AG09309 (cell line): ENCODE data around the gene SCN1A.

Experiments
- DNase-seq: peaks from one replicate; pipeline ENCODE4 v3.0.0-alpha.2; 2010; ENCODE audit warnings: low read depth
- H3K4me3 ChIP-seq: 2 replicates; pipeline ENCODE4 v1.5.1; 2011; ENCODE audit warnings: mild to moderate bottlenecking, low read depth, low read length, moderate library complexity; ENCODE audit not compliant: control insufficient read depth
- TF ChIP-seq, protein P1 (sequence below): IDR thresholded peaks from 2 replicates; pipeline ENCODE4 v1.5.1; 2011; ENCODE audit warnings: mild to moderate bottlenecking, low read depth, low read length, inconsistent platforms; ENCODE audit not compliant: insufficient read depth, control insufficient read depth; ENCODE audit errors: missing control alignments

The SCN1A gene

DNA sequence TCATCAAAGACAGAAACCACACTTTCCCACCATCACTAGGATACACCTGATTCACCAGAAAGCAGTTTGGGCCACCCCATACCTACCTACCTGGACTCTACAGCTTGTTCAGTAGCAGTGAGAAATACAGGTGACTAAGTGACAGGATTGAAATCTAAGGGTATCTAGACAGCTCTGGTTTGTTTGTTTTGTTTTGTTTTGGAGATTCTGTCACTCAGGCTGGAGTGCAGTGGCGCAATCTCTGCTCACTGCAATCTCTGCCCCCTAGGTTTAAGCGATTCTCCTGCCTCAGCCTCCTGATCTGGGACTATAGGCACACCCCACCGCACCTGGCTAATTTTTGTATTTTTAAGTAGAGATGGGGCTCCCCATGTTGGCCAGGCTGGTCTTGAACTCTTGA is 177.4 kb downstream of the SCN1A start:
- TF ChIP-seq, protein P1, sequence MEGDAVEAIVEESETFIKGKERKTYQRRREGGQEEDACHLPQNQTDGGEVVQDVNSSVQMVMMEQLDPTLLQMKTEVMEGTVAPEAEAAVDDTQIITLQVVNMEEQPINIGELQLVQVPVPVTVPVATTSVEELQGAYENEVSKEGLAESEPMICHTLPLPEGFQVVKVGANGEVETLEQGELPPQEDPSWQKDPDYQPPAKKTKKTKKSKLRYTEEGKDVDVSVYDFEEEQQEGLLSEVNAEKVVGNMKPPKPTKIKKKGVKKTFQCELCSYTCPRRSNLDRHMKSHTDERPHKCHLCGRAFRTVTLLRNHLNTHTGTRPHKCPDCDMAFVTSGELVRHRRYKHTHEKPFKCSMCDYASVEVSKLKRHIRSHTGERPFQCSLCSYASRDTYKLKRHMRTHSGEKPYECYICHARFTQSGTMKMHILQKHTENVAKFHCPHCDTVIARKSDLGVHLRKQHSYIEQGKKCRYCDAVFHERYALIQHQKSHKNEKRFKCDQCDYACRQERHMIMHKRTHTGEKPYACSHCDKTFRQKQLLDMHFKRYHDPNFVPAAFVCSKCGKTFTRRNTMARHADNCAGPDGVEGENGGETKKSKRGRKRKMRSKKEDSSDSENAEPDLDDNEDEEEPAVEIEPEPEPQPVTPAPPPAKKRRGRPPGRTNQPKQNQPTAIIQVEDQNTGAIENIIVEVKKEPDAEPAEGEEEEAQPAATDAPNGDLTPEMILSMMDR: no peak
- DNase-seq: no peak
- H3K4me3 ChIP-seq: no peak overlapping the region

DNA sequence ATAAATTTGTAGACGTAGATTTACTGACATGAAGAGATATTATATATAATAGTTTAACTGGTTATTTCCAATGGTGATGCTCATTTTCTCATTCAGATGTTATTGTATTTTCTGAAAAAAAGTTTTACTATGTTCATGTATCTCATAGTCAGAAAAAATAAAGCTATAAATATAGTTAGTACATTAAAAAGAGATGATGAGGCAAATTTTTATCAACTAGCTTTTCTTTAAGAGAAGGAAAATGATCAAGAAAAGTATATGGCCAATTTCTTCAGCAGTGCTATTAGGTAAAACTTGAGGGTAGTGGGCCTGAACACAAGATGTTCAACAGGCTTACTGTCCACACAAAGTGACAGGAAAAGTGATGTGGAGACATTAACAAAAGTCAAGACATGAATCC is 186.0 kb downstream of the SCN1A start:
- DNase-seq: no peak
- TF ChIP-seq, protein P1: no peak
- H3K4me3 ChIP-seq: no peak overlapping the region

DNA sequence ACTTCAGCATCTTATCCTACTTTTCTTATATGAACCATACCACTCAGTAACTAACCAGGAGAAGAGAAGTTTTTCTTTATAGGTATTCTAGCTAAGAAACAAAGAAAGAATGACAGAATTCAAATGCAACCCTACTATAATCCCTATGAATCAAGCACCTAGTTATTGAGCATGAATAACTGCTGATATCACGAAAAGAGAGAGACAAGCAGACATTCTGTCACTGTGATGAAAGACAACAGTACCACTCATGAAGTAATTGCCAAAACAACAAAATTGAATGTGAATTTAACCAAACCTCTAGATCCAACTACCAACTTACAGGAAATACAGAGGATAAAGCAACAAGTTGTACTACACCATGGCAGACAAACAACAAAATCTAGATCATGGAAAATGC is 189.6 kb downstream of the SCN1A start:
- DNase-seq: no peak
- TF ChIP-seq, protein P1: no peak
- H3K4me3 ChIP-seq: no peak overlapping the region
